ENCODE measurements around the gene RUNX3.

Gene RUNX3

DNA sequence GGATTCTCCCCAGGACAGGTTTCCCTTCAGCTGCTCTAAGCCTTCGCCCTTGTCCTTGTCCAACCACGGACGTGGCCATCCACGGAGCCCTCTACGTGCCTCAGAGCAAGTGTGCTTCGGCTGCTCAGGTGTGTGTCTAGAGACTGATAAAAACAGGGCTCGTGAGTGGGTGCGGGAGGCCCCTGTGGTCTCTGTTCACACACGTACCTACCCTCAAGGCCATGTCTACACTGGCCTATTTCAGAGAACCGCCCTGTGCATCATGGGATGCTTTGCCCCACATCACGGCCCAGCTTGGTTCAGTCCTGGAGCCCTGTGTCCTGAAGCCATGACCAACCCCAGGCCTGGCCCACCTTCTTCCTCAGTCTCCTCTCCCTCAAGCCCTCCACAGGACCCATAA is 24.6 kb upstream of the RUNX3 start:
- Histone ChIP-seq H3K9me2 (replicated peaks; ENCODE audit: low read depth, low read length) (no peaks in the 10 kb centered on the region), H3K36me3 (ENCODE audit: insufficient read depth, low read length) (no peaks in the 10 kb centered on the region), H3K9me3 (ENCODE audit: insufficient read depth, low read depth, low read length) (no peaks in the 10 kb centered on the region), H2AFZ (ENCODE audit: low read length) (no peak overlapping the region), H3K27me3 (ENCODE audit: insufficient read depth, low read length, poor library complexity, severe bottlenecking) (no peaks in the 10 kb centered on the region), H4K20me1 (ENCODE audit: insufficient read depth, low read length, poor library complexity, severe bottlenecking) (peaks cover 17% of the 10 kb centered on the region), H3K9ac (ENCODE audit: low read depth, low read length, poor library complexity, severe bottlenecking) (no peak overlapping the region), H3K4me3 (ENCODE audit: low read length, poor library complexity, severe bottlenecking) (no peak overlapping the region), H3K79me2 (ENCODE audit: insufficient read depth, low read length) (peaks cover 96% of the 10 kb centered on the region), H3K4me1 (ENCODE audit: insufficient read depth, low read length, poor library complexity, severe bottlenecking) (peaks cover 60% of the 10 kb centered on the region), H3F3A (ENCODE audit: low read depth) (peaks cover 3% of the 10 kb centered on the region; the same call in 1 of the 2 replicates), H3K4me2 (ENCODE audit: low read depth, low read length, poor library complexity, severe bottlenecking) (peak overlapping the region; percentile 33)
- TF ChIP-seq EZH2phosphoT487 (IDR thresholded peaks at IDR 0.05; ENCODE audit: borderline replicate concordance), result no peak
- TF ChIP-seq, protein P1, sequence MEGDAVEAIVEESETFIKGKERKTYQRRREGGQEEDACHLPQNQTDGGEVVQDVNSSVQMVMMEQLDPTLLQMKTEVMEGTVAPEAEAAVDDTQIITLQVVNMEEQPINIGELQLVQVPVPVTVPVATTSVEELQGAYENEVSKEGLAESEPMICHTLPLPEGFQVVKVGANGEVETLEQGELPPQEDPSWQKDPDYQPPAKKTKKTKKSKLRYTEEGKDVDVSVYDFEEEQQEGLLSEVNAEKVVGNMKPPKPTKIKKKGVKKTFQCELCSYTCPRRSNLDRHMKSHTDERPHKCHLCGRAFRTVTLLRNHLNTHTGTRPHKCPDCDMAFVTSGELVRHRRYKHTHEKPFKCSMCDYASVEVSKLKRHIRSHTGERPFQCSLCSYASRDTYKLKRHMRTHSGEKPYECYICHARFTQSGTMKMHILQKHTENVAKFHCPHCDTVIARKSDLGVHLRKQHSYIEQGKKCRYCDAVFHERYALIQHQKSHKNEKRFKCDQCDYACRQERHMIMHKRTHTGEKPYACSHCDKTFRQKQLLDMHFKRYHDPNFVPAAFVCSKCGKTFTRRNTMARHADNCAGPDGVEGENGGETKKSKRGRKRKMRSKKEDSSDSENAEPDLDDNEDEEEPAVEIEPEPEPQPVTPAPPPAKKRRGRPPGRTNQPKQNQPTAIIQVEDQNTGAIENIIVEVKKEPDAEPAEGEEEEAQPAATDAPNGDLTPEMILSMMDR (conservative IDR thresholded peaks at IDR 0.05; ENCODE audit: low read length), result no peak

DNA sequence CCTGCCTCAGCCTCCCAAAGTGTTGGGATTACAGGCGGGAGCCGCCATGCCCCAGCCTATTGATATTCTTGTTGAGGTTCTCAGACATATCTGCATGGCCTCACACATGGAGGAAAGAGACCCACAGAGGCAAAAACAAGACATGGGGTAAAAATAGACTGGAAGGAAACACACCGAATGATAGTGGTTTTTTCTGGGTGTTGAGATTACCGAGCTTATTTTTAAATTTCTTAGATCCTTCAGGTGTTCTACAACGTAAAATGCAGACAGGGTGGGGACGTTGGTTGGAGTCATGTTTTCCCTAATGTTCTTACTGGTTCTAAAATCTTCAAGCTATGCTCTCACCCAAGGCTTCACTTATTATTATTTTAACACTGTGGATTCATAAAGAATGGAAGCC is 23.9 kb upstream of the RUNX3 start:
- H3K27me3 ChIP-seq (ENCODE audit: insufficient read depth, low read length, poor library complexity, severe bottlenecking), result no peaks in the 10 kb centered on the region
- no peak for TF ChIP-seq EZH2phosphoT487 (IDR thresholded peaks at IDR 0.05; ENCODE audit: borderline replicate concordance)
- TF ChIP-seq, protein P1 (conservative IDR thresholded peaks at IDR 0.05; ENCODE audit: low read length), result no peak
- H3K79me2 ChIP-seq (ENCODE audit: insufficient read depth, low read length), result peaks cover 96% of the 10 kb centered on the region
- H3K9me2 ChIP-seq (replicated peaks; ENCODE audit: low read depth, low read length), result no peaks in the 10 kb centered on the region
- peaks cover 3% of the 10 kb centered on the region; the same call in 1 of the 2 replicates for H3F3A ChIP-seq (ENCODE audit: low read depth)
- peak overlapping the region; percentile 33 for H3K4me2 ChIP-seq (ENCODE audit: low read depth, low read length, poor library complexity, severe bottlenecking)
- H3K36me3 ChIP-seq (ENCODE audit: insufficient read depth, low read length), result no peaks in the 10 kb centered on the region
- no peak overlapping the region for H3K4me3 ChIP-seq (ENCODE audit: low read length, poor library complexity, severe bottlenecking)
- no peaks in the 10 kb centered on the region for H3K9me3 ChIP-seq (ENCODE audit: insufficient read depth, low read depth, low read length)
- H3K9ac ChIP-seq (ENCODE audit: low read depth, low read length, poor library complexity, severe bottlenecking), result no peak overlapping the region
- H2AFZ ChIP-seq (ENCODE audit: low read length), result no peak overlapping the region
- H3K4me1 ChIP-seq (ENCODE audit: insufficient read depth, low read length, poor library complexity, severe bottlenecking), result peaks cover 61% of the 10 kb centered on the region
- H4K20me1 ChIP-seq (ENCODE audit: insufficient read depth, low read length, poor library complexity, severe bottlenecking), result peaks cover 17% of the 10 kb centered on the region

DNA sequence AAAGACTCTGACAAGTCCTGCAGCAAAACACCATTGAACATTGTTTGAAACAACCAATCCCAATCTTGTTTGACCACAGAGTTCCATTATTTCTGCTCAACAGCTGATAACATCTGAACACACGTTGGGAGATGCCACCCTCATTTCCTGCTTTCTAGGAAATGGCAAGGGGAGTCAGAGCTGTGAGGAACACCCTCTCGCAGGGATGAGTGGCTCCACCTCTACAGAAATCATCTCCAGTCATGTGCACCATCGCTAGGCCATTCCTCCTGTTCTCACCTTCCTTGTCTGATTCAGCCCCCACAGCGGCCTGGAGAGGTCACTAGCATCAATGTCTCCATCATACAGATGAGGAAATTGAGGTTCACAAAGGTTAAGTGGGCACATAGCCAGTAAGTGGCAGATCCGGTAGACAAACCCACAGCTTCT is 22.4 kb upstream of the RUNX3 start:
- no peaks in the 10 kb centered on the region for H3K36me3 ChIP-seq (ENCODE audit: insufficient read depth, low read length)
- H3F3A ChIP-seq (ENCODE audit: low read depth), result peaks cover 3% of the 10 kb centered on the region; the same call in 1 of the 2 replicates
- H3K9me2 ChIP-seq (replicated peaks; ENCODE audit: low read depth, low read length), result no peaks in the 10 kb centered on the region
- H3K4me2 ChIP-seq (ENCODE audit: low read depth, low read length, poor library complexity, severe bottlenecking), result no peak overlapping the region
- H2AFZ ChIP-seq (ENCODE audit: low read length), result no peak overlapping the region
- no peak overlapping the region for H3K9ac ChIP-seq (ENCODE audit: low read depth, low read length, poor library complexity, severe bottlenecking)
- peaks cover 65% of the 10 kb centered on the region for H3K4me1 ChIP-seq (ENCODE audit: insufficient read depth, low read length, poor library complexity, severe bottlenecking)
- H3K79me2 ChIP-seq (ENCODE audit: insufficient read depth, low read length), result peaks cover 96% of the 10 kb centered on the region
- no peaks in the 10 kb centered on the region for H3K27me3 ChIP-seq (ENCODE audit: insufficient read depth, low read length, poor library complexity, severe bottlenecking)
- no peaks in the 10 kb centered on the region for H3K9me3 ChIP-seq (ENCODE audit: insufficient read depth, low read depth, low read length)
- peaks cover 17% of the 10 kb centered on the region for H4K20me1 ChIP-seq (ENCODE audit: insufficient read depth, low read length, poor library complexity, severe bottlenecking)
- TF ChIP-seq, protein P1 (conservative IDR thresholded peaks at IDR 0.05; ENCODE audit: low read length), result peak; percentile 22
- TF ChIP-seq EZH2phosphoT487 (IDR thresholded peaks at IDR 0.05; ENCODE audit: borderline replicate concordance), result no peak
- no peak overlapping the region for H3K4me3 ChIP-seq (ENCODE audit: low read length, poor library complexity, severe bottlenecking)
